Uterus (tissue), 2 donors: ENCODE results near the gene NEK6.

Source experiments
- CTCF ChIP-seq, 4 experiments: fragments of 200-600 bp in 2 of 4; fragments of 450-650 bp in 2 of 4; sonication (generic) in 2 of 4; IDR thresholded peaks; one replicate each; pipeline ENCODE4 v1.5.1; 2016 to 2019; ENCODE audit warnings: antibody characterized with exemption in 4 of 4, mild to moderate bottlenecking in 2 of 4, moderate library complexity in 1 of 4
- POLR2A ChIP-seq, 2 donors: fragments of 450-650 bp; IDR thresholded peaks; one replicate each; pipeline ENCODE4 v1.6.1; 2016; ENCODE audit warnings: antibody characterized with exemption in 2 of 2, mild to moderate bottlenecking in 1 of 2, moderate library complexity in 1 of 2

GRCh38 chr9:124348831-124349230 lies 91.1 kb downstream of the NEK6 start:
- TF ChIP-seq CTCF (IDR thresholded peaks at IDR 0.05) = no peak
- TF ChIP-seq POLR2A (IDR thresholded peaks at IDR 0.05) = no peak
